Lower leg skin (tissue), 4 donors: ENCODE measurements around the gene TRIM41. TPM values are rescaled to one million over a fixed set of nuclear protein-coding genes. Genes with fewer than 3 reads are reported as not detected.
"Not testable (repeated sequence)": the region's sequence is repeated elsewhere in the genome, so short reads cannot be mapped to it uniquely, and the experiment has no call there.

ENCODE experiments used
- DNase-seq, 2 donors: peaks; one replicate each; pipeline ENCODE4 v3.0.0-alpha.2; 2019; ENCODE audit warnings: low spot score in 2 of 2
- H3K4me3 ChIP-seq: fragments of 200-600 bp; sonication (generic); 2 replicates; pipeline ENCODE4 v1.5.1; 2017; ENCODE audit warnings: mild to moderate bottlenecking, low read depth; ENCODE audit not compliant: poor library complexity, severe bottlenecking
- POLR2A ChIP-seq, 2 donors: fragments of 450-650 bp; IDR thresholded peaks; one replicate each; pipeline ENCODE4 v1.6.1; 2016 to 2017; ENCODE audit warnings: antibody characterized with exemption in 2 of 2, mild to moderate bottlenecking in 1 of 2, moderate library complexity in 1 of 2
- WGBS, 2 donors: methylation state at CpG; one replicate each; pipeline ENCODE4 v1.1.5; 2018; 5-methylcytosine and 5-hydroxymethylcytosine counted together
- intact Hi-C: fragments of 100-400 bp; cut with DNase I; formaldehyde crosslinking; loops from one replicate; pipeline ENCODE4 v1.15.0; 2023; ENCODE audit warnings: low total_unique reads
- total RNA-seq, 4 donors: library from RNA; depleted of rRNA; stranded (reverse); fragments of >200 nt; gene quantifications; one replicate each; pipeline ENCODE4 v1.1.0, GENCODE V29; 2016
- TF ChIP-seq, protein P1 (sequence below), 3 donors: fragments of 450-650 bp; IDR thresholded peaks; one replicate each; pipeline ENCODE4 v1.5.1; 2016; ENCODE audit warnings: antibody characterized with exemption in 3 of 3, mild to moderate bottlenecking in 3 of 3, moderate library complexity in 2 of 3

Gene TRIM41
- total RNA-seq, 4 donors from 2014 or later = 14.7 to 19.8 (median 18.0) TPM

DNA sequence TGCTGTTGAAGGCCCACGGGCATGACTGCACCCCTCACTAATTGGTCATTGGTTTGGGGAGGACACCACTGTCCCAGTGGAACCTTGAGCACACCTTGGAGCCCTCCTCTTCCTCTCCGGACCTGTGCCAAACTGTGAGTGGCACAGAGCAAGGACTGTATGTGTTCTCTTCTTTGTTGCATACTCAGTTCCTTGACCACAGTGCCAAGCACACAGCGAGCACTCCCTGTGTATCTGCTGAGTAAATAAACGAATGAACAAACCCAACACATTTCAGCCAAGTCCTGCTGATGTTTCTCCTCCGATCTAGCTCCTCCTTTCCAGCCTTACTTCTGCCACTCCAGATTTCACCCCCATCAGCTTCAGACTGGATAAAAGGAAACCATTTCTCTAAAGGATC is 40.6 kb downstream of the TRIM41 start:
- peak in 1 of 2 donors; percentile 18 for DNase-seq
- H3K4me3 ChIP-seq = no peak overlapping the region
- TF ChIP-seq POLR2A (IDR thresholded peaks at IDR 0.05) = no peak
- TF ChIP-seq, protein P1, sequence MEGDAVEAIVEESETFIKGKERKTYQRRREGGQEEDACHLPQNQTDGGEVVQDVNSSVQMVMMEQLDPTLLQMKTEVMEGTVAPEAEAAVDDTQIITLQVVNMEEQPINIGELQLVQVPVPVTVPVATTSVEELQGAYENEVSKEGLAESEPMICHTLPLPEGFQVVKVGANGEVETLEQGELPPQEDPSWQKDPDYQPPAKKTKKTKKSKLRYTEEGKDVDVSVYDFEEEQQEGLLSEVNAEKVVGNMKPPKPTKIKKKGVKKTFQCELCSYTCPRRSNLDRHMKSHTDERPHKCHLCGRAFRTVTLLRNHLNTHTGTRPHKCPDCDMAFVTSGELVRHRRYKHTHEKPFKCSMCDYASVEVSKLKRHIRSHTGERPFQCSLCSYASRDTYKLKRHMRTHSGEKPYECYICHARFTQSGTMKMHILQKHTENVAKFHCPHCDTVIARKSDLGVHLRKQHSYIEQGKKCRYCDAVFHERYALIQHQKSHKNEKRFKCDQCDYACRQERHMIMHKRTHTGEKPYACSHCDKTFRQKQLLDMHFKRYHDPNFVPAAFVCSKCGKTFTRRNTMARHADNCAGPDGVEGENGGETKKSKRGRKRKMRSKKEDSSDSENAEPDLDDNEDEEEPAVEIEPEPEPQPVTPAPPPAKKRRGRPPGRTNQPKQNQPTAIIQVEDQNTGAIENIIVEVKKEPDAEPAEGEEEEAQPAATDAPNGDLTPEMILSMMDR (IDR thresholded peaks at IDR 0.05) = no peak
- 72 to 85% methylated on average over 5 of the region's 5 CpGs for WGBS, 2 donors
- intact Hi-C loops = no loop called here

DNA sequence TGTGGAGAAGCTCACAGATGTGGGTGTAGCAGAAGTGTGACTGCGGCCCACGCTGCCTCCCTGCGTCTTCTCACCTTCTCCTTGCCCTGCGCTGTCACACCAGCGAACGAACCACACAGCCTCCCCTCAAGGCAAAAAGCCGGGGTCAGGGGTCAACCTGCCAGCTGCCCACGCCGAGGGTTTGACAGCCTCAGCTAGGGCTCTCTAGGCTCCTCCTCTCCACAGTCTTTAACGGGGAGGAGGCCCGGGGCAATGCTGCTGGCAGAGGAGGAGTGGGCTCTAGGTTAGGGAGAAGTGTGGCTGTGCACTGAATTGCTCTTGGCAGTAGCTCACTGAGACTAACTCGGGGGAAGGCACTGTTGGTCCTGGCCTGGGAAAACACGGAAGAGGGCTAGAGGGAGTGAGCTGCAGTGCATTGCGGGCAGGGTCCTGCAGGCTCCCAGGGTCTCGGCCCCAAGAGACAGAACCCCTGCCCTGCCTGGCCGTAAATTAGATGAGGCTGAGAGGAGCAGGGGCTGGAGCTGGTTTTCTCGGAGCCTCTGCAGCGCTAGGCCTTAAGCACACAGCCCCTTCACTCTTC is 42.1 kb downstream of the TRIM41 start:
- TF ChIP-seq, protein P1 (IDR thresholded peaks at IDR 0.05) = no peak
- no peak for TF ChIP-seq POLR2A (IDR thresholded peaks at IDR 0.05)
- H3K4me3 ChIP-seq = no peak overlapping the region
- intact Hi-C loops = no loop called here
- WGBS, 2 donors = 73 to 75% methylated on average over 18 of the region's 18 CpGs
- DNase-seq = peak in 1 of 2 donors; percentile 62

DNA sequence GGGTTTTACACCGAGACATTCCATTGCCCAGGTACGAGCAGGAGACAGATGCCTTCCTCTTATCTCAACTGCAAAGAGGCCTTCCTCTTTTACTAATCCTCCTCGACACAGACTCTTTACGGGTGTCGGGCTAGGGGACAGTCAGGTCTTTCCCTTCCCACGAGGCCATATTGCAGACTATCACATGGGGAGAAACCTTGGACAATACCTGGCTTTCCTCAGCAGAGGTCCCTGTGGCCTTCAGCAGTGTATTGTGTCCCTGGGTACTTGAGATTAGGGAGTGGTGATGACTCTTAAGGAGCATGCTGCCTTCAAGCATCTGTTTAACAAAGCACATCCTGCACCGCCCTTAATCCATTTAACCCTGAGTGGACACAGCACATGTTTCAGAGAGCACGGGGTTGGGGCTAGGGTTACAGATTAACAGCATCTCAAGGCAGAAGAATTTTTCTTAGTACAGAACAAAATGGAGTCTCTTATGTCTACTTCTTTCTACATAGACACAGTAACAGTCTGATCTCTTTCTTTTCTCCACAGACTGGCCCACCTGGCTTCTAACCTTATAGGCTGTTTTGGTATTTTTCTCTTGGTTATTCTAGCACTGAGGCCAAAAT is 44.3 kb downstream of the TRIM41 start:
- DNase-seq = peak in 1 of 2 donors; percentile 12
- intact Hi-C loops, H3K4me3 ChIP-seq: not testable (repeated sequence)
- WGBS, 2 donors = 63 to 72% methylated on average over 8 of the region's 8 CpGs

DNA sequence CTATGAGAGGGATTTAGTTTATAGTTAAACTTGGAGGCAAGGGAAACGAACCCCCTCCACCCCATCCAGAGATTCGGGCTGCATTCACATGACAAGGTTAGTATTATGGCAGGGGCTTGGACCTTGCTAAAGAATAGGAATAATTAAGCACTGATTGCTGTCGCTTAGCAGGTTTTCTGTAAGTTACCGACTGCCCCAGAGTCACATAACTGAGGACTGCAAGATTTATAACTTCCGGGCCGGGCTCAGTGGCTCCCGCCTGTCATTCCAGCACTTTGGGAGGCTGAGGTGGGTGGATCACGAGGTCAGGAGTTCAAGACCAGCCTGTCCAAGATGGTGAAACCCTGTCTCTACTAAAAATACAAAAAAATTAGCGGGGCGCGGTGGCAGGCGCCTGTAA is 44.8 kb downstream of the TRIM41 start:
- WGBS, 2 donors = 85 to 86% methylated on average over 12 of the region's 12 CpGs
- H3K4me3 ChIP-seq, intact Hi-C loops: not testable (repeated sequence)
- peak in 1 of 2 donors; percentile 28 for DNase-seq

- WGBS, 2 donors = 85 to 91% methylated on average over 3 of the region's 3 CpGs
- TF ChIP-seq, protein P1 (IDR thresholded peaks at IDR 0.05) = no peak
- TF ChIP-seq POLR2A (IDR thresholded peaks at IDR 0.05) = no peak
- peak in 1 of 2 donors; percentile 42 for DNase-seq
- no peak overlapping the region for H3K4me3 ChIP-seq
- intact Hi-C loops = no loop called here
These were observed 48.0 kb downstream of the TRIM41 start for GRCh38 chr5:181271081-181271480.

- not testable (repeated sequence) for H3K4me3 ChIP-seq
- peak in 1 of 2 donors; percentile 72 for DNase-seq
- WGBS, 2 donors = 41 to 86% methylated on average over 22 to 28 of the region's 28 CpGs
These were observed 50.3 kb downstream of the TRIM41 start for GRCh38 chr5:181273433-181273744.

GRCh38 chr5:181280251-181280762 is 57.2 kb downstream of the TRIM41 start:
- WGBS, 2 donors = 84 to 88% methylated on average over 7 of the region's 7 CpGs
- intact Hi-C loops = no loop called here

More at GRCh38 chr5:181273433-181273744, 50.3 kb downstream of the TRIM41 start:
- intact Hi-C loops = not testable (repeated sequence)

More at GRCh38 chr5:181280251-181280762, 57.2 kb downstream of the TRIM41 start:
- H3K4me3 ChIP-seq = no peak overlapping the region
- no peak for DNase-seq
- TF ChIP-seq, protein P1 (IDR thresholded peaks at IDR 0.05) = no peak
- no peak for TF ChIP-seq POLR2A (IDR thresholded peaks at IDR 0.05)
